IPS DF 6.9 (cell line): ENCODE results near the gene FRMPD2.

Experiments used
- DNase-seq: peaks from one replicate; pipeline ENCODE4 v3.0.0-alpha.2; 2013; ENCODE audit warnings: low read depth, low spot score
- H3K27ac ChIP-seq: one replicate; pipeline ENCODE4 v1.5.1; 2013; ENCODE audit warnings: low read length, control low read depth
- H3K27me3 ChIP-seq: 2 replicates; pipeline ENCODE4 v1.6.1; 2013; ENCODE audit warnings: mild to moderate bottlenecking, low read length; ENCODE audit not compliant: control insufficient read depth, insufficient read depth
- H3K36me3 ChIP-seq: 2 replicates; pipeline ENCODE4 v1.6.1; 2013; ENCODE audit warnings: low read length; ENCODE audit not compliant: control insufficient read depth, insufficient read depth
- H3K4me1 ChIP-seq: 2 replicates; pipeline ENCODE4 v1.6.1; 2013; ENCODE audit warnings: low read length; ENCODE audit not compliant: control insufficient read depth, insufficient read depth
- H3K4me3 ChIP-seq: 2 replicates; pipeline ENCODE4 v1.5.1; 2013; ENCODE audit warnings: mild to moderate bottlenecking, low read length
- H3K9me3 ChIP-seq: 2 replicates; pipeline ENCODE4 v1.6.1; 2013; ENCODE audit warnings: low read length, inconsistent platforms; ENCODE audit not compliant: control insufficient read depth, insufficient read depth
- WGBS: extraction: QIAGEN DNeasy Blood & Tissue Kit; methylation state at CpG from one replicate; pipeline ENCODE4 v1.1.7; 2013; ENCODE audit warnings: mixed read lengths, missing lambda C conversion rate; ENCODE audit not compliant: insufficient read length, insufficient coverage; 5-methylcytosine and 5-hydroxymethylcytosine counted together

FRMPD2 gene

GRCh38 chr10:48305905-48306264 lies 31.4 kb upstream of the FRMPD2 start:
- Histone ChIP-seq H3K27me3 (no peaks in the 10 kb centered on the region), H3K4me1 (no peaks in the 10 kb centered on the region), H3K27ac (no peak overlapping the region), H3K36me3 (no peaks in the 10 kb centered on the region), H3K4me3 (no peak overlapping the region), H3K9me3 (no peaks in the 10 kb centered on the region)
- WGBS: no CpG with 5 or more reads among the region's 9 CpGs
- DNase-seq: no peak

DNA sequence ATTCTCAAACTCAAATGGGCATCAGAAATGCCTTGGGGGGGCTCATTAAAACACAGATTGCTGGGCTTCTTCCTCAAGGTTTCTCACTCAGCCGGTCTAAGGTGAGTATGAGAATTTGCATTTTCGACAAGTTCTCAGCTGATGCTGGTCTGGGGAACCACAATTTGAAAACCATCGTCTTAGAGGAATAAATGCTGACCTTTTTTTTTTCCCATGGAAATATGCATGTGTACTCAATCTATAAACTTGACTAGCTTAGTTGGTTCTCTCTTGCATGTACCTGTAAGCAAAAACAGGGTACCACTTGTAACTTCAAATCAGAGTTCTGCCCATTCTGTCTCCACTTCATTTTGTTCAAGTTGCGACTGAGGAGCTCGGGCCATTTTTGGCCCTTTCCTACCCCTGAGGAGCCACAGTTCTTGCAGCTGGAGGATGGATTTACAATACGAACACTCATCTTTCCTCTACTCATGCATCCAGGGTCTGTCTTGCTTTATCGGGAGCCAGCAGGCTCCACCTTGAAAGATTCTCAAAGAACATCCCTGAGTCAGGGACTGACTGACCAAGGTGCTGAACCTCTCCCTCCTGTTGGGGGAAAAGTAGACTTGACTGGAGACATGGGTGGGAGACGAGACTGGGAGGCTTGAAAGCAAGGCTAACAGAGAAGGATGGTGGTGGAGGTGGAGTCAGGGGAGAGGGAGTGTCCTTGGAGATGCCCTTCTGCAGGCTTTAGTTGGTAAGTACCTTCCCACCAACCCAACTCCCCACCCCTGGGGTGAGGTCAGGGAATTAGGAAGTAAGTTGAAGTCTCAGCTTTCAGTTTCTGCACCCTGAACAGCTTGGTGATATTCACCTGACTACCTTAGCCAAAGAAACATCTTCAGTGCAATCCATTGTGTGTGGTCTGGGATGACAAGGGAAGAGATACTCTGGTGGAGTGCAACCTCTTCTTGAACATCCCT lies 28.3 kb upstream of the FRMPD2 start:
- no peak for DNase-seq
- Histone ChIP-seq H3K27ac (no peak overlapping the region), H3K27me3 (no peaks in the 10 kb centered on the region), H3K4me3 (no peak overlapping the region), H3K9me3 (no peaks in the 10 kb centered on the region), H3K36me3 (no peaks in the 10 kb centered on the region), H3K4me1 (no peaks in the 10 kb centered on the region; the same call in 1 of the 2 replicates)
- no CpG with 5 or more reads among the region's 8 CpGs for WGBS

DNA sequence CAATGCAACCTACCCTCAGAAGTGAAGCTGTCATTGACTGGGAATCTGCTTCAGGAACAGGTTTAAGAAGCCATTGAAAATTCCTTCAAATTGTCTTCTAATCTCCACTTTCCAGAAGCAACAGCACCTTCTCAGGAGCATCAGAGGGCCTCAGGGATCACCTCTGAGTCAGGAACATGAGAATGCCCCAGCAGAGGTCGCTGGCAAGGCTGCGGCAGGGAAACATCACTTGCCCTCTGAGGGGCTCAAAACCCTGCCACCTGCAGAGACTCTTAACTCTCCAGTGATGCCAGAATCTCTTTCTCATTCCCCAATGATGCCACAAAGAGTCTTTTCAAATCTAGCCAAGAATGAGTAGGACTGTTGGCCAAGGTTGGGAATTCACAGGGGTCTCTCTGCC lies 26.1 kb upstream of the FRMPD2 start:
- H3K36me3 ChIP-seq: no peaks in the 10 kb centered on the region
- H3K9me3 ChIP-seq: no peaks in the 10 kb centered on the region
- H3K4me1 ChIP-seq: no peaks in the 10 kb centered on the region; the same call in 1 of the 2 replicates
- no peak overlapping the region for H3K27ac ChIP-seq
- H3K4me3 ChIP-seq: no peak overlapping the region
- H3K27me3 ChIP-seq: no peaks in the 10 kb centered on the region
- no peak for DNase-seq
- WGBS: no CpG with 5 or more reads among the region's 2 CpGs

DNA sequence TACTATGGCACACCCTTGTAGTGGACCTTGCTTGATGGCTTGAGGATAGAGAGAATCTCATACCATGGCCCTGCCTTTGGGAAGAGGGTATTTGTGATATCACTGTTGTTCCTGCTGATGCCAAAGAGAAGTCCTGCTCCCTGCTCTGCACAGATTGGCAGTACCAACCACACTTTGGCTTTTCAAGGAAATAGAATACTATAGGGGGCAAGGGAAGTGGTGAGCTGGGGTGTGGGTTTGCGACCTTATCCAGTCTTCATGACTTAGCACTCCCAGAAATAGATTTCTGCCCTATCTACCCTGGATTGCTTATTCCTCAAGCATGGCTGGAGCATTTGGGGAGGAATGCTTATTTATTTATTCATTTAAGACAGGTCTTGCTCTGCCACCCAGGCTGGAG lies 25.2 kb upstream of the FRMPD2 start:
- no peaks in the 10 kb centered on the region for H3K27me3 ChIP-seq
- no peak for DNase-seq
- no peak overlapping the region for H3K27ac ChIP-seq
- no peaks in the 10 kb centered on the region for H3K36me3 ChIP-seq
- WGBS: no CpG with 5 or more reads among the region's 1 CpG
- H3K4me1 ChIP-seq: no peaks in the 10 kb centered on the region; the same call in 1 of the 2 replicates
- H3K9me3 ChIP-seq: no peaks in the 10 kb centered on the region
- H3K4me3 ChIP-seq: no peak overlapping the region

- Histone ChIP-seq H3K4me1 (no peaks in the 10 kb centered on the region; the same call in 1 of the 2 replicates), H3K27me3 (no peaks in the 10 kb centered on the region), H3K9me3 (no peaks in the 10 kb centered on the region), H3K4me3 (no peak overlapping the region), H3K36me3 (no peaks in the 10 kb centered on the region), H3K27ac (no peak overlapping the region)
- no peak for DNase-seq
- WGBS: no CpG with 5 or more reads among the region's 7 CpGs
Measured at GRCh38 chr10:48299066-48299465, 24.6 kb upstream of the FRMPD2 start.

GRCh38 chr10:48296576-48297098 lies 22.1 kb upstream of the FRMPD2 start:
- H3K9me3 ChIP-seq: no peaks in the 10 kb centered on the region
- no peak overlapping the region for H3K4me3 ChIP-seq
- no peaks in the 10 kb centered on the region; the same call in 1 of the 2 replicates for H3K4me1 ChIP-seq
- no peaks in the 10 kb centered on the region for H3K36me3 ChIP-seq
- DNase-seq: no peak
- H3K27me3 ChIP-seq: no peaks in the 10 kb centered on the region
- no CpG with 5 or more reads among the region's 4 CpGs for WGBS
- H3K27ac ChIP-seq: no peak overlapping the region

GRCh38 chr10:48294431-48294830 lies 19.9 kb upstream of the FRMPD2 start:
- no peaks in the 10 kb centered on the region for H3K9me3 ChIP-seq
- no peaks in the 10 kb centered on the region; the same call in 1 of the 2 replicates for H3K4me1 ChIP-seq
- H3K27ac ChIP-seq: no peak overlapping the region
- no peak overlapping the region for H3K4me3 ChIP-seq
- no peaks in the 10 kb centered on the region for H3K36me3 ChIP-seq
- no peaks in the 10 kb centered on the region for H3K27me3 ChIP-seq
- no peak for DNase-seq
- WGBS: no CpG with 5 or more reads among the region's 2 CpGs

DNA sequence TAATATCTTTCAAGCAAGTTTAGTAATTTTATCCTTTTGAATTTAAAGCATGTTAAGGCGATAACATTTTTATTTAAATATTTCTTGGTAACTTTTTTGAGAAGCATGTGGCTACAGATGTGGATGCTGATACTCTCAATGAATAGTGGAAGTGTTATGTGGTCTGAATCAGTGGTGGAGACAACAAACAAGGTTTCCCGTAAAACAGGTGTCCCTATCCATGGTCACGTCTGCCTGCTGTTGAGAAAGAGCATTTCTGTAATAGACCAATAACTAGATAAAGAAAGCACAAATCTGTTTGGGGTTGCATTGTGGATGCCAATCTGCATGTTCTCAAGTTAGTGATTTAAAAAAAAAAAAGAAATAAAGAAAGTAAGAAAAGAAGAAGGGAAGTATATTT lies 18.1 kb upstream of the FRMPD2 start:
- WGBS: no CpG with 5 or more reads among the region's 3 CpGs
- Histone ChIP-seq H3K4me1 (no peaks in the 10 kb centered on the region), H3K27ac (no peak overlapping the region), H3K36me3 (no peaks in the 10 kb centered on the region), H3K4me3 (no peak overlapping the region), H3K9me3 (no peaks in the 10 kb centered on the region), H3K27me3 (no peaks in the 10 kb centered on the region)
- no peak for DNase-seq

DNA sequence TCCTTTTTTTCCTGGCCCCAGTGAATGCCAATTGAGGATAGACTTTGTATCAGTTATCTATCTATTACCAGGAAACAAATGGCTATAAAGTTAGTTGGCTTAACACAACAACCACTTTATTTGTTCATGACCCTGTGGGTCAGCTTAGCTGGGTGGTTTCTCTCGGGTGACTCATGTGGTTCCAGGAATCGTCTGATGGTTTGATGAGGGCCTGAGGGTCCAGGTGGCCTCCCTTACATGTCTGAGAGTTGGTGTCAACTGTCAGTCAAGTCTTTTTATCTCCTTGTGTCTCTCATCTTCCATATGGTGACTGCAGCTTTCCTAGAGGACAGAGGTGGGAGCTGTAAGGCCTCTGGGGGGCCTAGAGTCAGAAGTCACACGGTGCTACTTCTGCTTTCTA lies 16.7 kb upstream of the FRMPD2 start:
- Histone ChIP-seq H3K9me3 (no peaks in the 10 kb centered on the region), H3K36me3 (no peaks in the 10 kb centered on the region), H3K27ac (no peak overlapping the region), H3K27me3 (no peaks in the 10 kb centered on the region), H3K4me1 (no peaks in the 10 kb centered on the region), H3K4me3 (no peak overlapping the region)
- no peak for DNase-seq
- no CpG with 5 or more reads among the region's 3 CpGs for WGBS

- no peaks in the 10 kb centered on the region for H3K4me1 ChIP-seq
- no peak for DNase-seq
- no peaks in the 10 kb centered on the region for H3K9me3 ChIP-seq
- H3K27me3 ChIP-seq: no peaks in the 10 kb centered on the region
- WGBS: no CpG with 5 or more reads among the region's 9 CpGs
- H3K4me3 ChIP-seq: no peak overlapping the region
- H3K27ac ChIP-seq: no peak overlapping the region
- no peaks in the 10 kb centered on the region for H3K36me3 ChIP-seq
Measured at GRCh38 chr10:48290286-48290685, 15.8 kb upstream of the FRMPD2 start.
